ENCODE measurements around the gene EPB42.

EPB42 gene
- 0 reads per million in 2 donors for total RNA-seq

DNA sequence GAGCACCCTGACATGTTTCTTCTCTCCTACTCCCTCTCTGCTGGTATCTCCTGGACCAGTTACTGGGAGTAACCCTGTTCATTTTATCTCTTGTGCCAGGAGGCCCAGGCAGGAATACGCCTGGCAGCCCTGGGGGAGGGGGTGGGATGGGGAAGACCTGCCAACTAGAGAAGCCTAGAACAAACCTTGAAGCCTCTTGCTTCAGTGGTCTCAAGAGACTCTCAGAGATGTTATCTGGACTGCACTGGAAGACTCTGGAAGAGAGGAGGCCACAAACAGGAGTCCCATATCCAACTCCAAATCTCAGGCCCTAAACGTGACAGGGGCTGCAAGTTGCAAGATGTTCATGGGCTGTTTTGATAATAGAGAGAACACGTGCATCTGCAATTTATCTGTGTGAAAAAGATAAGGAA lies at the start of gene EPB42:
Gene EPB42 (minus strand): TSS at position 28 of the 413 bp plus-strand sequence. CDS start 193 bp downstream, outside the sequence.
- no peak for DNase-seq

DNA sequence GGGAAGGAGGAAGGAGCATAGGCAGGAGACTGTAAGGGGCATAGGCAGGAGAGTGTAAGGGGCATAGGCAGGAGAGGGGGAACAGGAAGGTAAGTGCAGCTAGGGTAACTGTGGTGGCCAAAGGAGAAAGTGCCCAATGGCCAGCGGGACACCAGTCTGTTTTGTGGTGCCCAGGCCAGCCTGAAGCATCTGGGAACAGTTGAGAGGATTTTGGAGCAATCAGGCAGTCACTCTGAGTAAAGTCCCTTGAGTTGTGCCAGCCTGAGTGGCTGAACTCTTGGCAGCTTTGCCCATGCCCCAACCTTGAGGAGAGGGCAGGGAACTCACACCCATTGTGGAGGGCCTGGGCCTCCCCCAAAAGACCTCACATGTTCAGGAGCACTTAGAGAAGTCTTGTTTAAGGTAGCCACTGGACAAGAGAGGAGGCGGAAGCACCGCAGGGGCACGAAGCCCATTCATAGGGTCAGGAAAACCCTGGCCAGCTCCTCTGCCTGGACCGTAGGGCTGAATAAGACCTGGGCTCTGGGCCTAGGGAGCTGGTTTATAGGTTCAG lies 49.4 kb upstream of the EPB42 start:
- DNase-seq = no peak

DNA sequence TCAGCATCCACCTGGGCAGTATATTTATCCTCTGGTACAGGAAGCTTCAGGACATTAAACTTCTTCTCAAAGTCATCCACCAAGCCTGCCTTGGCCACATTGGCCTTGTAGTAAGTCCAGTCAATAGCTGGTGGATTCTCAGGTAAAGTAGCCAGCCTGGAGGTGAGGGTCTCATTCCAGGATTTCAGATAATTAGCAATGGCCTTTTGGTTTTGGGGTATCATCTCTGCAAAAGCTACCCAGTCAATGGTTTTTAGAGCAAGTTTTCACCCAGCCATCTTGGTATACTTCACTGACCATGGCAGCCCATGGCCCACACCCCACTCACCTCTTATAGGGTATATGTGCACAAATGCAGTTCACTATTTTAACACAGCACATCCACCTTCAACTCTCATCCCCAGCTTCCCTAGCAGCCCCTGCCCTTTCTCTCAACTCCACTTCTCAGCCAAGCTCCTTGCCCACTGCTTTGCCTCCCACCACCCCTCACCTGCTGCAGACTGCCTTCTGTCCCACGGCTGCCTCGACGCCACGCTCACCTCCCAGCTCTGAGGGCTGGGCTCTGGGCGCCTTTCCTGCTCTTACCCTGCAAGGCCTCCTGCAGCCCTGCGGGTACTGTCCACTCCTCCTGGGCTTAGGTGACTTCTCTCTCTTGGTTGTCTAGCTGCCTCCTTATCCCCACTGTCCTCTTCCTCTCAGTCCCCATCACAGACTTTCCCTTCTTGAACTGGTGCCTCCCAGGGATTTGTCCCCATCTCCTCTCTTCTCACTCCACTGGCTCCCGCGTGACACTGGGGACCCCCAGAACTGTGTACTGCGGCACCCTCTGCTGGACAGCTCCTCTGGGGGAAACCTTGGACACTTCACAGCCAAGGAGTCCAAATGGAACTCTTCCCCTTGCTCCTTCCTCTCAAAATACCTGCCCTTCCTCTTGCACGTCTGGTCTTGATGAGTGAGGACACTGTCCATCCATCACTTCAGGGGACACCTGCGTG lies 47.6 kb upstream of the EPB42 start:
- no peak for DNase-seq

DNA sequence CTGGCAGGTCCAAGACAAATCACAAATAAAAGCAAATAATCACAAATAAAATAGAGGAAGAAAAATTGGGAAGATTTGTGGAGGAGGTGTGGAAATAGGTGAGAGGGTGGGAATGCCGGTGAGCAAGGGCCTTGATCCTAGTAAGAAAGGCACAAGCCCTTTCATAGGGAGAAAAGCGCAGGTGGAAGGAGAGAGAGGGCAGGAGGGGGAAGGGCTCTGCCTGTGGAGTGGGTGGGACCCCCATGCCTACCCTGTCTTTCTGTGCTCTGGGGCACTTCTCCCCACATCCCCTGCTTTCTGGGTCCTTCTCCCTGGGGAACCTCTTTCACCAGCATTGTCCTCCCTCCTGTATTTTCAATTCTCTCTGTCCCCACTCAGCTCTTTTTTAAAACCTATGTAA lies 46.6 kb upstream of the EPB42 start:
- no peak for DNase-seq

DNA sequence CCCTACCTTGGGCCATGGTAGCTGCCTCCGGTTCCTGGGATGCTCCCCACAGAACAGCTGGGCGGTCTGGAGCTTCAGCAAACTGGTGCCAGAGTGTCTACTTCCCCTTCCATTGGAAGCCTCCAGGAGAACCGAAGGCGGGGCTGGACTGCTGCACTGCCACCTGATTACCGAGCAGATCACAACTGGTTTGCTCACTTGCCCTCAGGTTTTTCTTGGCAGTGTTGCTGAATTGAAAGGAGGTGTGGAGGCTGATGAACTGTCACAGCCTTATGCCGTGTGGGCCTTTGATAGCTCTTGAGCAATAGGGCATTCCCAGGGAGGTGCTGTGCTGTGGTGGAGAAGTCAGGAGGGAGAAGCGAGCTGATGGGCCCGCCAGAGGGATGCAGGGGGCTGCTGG lies 46.0 kb upstream of the EPB42 start, which contains the start of gene TGM5:
Gene TGM5 (minus strand): TSS at position 95 of the 400 bp plus-strand sequence. CDS start 79 bp downstream, at position 16.
- no peak for DNase-seq

DNA sequence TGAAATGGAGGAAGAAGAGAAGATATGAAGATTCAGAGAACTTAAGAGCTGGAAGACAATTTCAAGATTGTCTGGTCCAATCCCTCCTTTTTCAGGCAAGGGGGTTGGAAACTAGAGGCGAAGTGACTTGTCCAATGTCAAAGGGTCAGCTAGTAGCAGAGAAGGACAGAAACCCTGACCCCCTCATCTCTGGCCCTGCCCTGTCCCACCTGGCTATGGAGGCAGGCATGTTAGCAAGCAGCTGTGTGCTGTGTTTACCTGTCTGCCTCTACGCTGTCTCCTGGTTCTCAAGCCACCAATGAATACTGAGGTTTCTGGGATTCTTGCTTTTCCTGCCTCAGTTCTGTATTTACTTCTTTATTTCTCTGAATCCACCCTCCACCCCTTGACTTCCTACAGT lies 45.6 kb upstream of the EPB42 start:
- no peak for DNase-seq

DNA sequence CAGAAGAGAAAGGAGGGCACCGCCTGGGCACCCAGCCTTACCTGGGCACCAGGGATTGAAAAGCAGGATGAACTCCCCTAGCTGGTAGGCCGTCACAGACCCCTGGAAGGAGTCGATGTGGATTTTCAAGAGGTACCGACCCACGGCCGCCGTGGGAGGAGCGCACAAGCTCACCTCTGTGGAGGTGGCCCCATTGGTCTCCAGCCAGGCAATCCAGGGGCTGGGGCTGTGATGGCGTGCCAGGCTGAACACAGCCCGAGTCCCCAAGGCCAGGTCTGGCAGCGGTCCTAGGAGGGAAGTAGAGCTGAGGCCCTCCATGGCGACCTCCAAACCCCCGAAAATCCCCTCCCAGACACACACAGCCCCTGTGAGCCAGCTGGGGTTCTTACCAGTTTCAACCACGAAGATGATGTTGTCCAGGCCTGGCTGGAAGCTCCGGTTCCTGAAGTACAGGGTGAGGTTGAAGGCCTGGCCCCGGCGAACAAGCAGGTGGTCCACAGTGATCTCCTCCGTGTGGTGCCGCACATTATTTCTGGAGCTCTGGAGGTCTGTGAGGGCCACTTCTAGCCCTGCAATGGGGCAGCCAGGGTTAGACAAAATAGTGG lies 39.3 kb upstream of the EPB42 start:
- DNase-seq = no peak

DNA sequence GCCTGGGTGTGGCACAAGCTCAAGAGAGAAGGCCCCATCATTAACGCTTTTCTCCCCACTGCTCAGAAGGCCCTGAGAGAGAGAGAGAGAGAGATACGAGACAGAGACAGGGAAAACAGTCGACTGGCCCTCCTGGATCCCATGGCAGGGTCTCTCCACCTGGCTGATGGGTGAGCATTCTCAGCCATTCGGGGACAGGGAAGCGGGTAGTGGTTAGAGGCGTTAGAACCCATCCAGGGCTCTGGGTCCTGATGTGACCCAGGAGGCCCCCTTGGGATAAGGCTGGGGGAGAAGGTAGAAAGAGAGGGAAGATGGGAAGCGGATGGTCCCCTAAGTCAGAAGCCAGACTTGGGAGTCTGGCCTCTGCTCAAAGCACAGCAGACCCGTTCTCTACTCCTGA lies 38.0 kb upstream of the EPB42 start:
- no peak for DNase-seq

DNA sequence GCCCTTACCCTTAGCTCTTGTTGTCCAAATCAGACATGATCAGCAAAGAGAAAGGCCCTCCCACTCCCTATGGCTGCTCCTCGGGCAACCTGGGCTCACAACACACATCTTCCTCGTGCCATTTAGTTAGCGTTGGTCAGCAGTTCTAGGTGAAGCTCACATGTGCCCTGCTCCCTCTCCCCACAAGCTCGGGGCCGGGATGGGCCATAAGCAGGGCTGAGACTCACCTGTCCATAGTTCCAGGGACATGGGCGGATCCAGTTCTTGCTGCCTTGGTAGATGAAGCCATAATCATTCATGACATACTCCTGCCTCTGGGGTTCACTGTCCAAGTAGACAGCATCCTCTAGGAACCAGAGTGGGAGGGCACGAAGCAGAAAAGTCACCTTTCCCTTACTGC lies 35.5 kb upstream of the EPB42 start:
- DNase-seq = no peak

DNA sequence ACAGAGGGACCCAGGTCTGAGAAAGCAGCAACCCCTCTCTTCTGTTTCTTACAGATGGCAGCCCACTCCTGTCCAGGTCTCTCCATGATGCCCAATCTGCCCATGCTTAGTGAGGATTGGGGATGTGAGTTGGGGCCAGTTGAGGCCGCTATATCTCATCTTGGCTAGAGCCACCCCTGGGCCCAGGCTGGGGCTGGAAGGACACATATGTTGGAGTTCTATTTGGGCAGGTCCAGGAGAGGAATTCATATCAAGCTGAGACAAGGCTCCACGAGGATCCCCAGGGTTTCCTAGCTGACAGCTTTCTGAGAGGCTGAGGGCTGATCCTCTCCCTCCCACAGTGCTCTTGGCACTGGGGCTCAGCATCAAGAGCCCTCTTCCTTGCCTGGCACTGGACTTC lies 34.6 kb upstream of the EPB42 start:
- no peak for DNase-seq

DNA sequence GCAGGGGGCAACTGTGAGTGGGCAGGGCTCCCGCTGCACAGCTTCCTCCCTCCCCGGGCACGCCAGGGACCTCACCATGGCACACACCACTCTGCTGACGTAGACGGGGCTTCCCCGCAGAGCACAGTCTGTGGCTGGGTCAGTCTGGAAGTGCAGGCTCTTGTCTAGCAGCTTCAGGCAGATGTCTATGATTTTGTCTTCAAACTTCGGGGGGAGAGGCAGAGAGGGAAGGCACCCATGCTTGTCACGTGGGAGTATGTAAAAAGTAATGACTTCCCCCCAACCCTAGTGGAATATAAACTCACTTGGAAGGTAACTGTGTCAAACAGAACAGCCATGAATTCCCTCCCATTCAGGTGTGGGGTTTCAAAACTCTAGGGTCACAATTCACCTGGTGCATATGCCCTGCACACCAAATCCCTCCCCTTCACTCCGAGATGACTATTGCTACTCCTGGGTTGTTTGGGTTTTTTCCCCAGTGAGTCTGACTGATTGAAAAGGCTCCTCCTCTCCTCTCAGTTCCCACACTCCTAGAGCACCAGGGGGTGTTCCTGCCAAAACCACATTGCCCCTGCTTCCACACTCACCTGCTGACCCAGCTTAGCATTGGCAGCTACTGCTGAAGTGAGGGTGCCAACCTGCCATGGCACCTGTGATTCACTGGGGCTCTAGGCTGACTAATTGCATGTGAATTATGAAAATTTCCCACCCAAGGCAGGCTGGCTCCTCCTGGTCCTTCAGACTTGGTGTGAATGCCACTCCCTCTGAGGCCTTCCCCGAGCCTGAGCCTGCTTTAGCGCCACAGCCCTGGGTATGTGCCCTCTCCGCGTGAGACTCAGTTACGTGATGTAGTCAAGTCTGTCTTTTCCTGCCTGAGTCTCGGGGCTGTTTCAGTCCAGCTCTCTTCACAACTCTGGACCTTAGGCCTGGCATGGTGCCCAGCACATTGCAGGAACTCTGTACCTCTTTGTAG lies 32.9 kb upstream of the EPB42 start:
- DNase-seq = peak in 2 of 5 experiments; percentile 42 to 57

DNA sequence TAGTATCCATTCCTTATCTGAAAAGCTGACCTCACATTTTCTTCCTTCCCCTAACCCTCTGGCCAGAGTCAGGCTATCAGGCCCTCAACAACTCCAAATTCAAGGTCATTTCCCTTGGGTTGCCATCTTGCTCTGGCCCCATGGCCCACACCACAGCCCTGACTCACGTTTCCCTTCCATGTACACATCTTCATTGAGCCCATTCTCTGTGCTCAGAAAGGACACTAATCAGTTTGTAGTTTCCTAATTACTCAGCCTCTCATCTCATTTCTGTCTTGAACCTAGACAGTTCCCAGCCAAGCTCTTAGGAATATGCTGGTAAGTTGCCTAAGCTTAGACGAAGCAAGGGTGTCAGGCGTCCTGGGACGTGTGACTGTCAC lies 31.0 kb upstream of the EPB42 start:
- DNase-seq = no peak

DNA sequence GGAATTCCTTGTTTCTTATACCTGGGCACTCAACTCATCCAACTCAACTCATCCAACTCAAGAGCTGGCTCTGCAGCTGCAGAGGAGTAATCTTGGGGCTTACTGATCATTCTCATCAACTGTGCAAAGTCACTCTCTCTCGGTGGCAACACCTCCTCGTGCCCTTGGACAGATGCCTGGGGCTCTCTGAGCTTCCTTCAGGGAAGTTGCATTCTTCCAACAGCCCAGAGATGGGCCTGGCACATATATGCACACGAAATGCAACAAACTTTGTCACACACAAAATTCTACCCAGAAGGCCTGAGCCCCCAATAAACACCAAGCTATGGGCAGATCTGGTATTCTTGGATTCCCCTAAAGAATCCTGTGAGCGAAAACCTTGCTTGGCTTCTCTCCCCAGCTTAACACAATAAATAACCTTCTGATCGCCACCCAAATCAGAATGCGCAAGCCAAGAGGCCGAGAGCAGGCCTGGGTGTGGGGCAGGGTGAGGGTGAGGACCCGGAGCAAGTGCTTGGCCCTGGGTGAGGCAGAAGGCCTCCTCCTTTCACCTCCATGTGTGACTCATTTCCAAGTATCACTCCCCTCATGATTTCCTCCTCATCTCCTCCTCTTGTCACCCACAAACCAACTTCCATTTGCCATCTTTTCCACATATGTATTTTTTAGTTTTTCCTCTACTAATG lies 30.5 kb upstream of the EPB42 start:
- no peak for DNase-seq

DNA sequence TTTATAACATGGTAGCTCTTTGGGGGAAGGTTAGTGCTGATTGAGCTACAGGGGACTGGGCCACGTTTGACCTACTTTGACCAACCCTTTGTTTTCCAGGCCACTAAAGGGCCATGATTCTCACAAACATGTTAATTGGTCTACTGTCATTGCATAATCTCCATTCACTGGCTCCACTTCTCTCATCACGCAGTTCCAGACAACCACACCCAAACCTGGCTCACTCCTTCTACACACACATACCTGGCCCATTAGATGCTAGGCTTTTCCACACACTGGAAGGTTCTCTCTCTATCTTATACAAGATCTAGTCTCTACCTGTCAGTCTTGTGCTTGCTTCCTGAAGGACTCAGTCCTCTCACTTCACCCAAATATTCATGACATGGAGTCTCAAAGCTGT lies 30.0 kb upstream of the EPB42 start:
- DNase-seq = no peak

DNA sequence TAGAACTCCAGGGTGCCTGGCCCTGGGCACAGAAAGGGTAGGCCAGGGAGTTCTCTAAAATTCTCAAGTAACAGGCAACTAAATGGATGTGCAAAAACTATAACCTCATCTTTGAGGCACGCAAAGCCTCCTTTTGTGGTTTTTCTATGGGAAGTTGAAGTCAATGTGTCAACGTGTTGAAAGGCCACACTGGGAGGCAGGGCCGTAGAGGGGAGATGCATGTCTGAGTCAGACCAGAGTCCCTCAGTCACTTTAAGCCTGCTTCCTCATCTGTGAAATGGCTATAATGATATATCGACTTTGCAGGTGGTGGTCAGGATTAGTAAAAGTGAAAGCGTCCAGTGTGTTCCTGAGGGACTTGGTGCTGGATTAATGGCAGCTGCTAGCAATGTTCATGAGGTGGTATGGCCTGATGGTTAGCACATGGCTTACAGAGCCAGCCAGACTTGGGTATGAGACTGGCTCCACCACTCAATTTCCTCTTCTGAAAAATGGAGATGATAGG lies 28.9 kb upstream of the EPB42 start:
- peak in 1 of 5 experiments; percentile 10 for DNase-seq

DNA sequence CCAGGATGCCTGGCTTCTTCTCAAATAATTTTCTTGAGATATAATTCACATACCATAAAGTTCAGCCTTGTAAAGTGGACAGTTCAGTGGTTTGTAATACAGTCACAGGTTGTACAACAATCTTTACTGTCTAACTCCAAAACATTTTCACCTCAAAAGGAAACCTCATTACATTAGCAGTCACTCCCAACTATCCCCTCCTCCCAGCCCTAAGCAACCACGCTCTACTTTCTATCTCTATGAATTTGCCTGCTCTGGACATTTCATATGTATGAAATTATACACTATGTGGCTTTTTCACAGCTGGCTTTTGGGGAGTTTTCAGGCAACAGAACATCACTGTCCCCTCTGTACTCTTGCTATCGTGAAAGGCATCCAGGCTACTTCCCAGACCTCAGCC lies 28.4 kb upstream of the EPB42 start:
- no peak for DNase-seq

DNA sequence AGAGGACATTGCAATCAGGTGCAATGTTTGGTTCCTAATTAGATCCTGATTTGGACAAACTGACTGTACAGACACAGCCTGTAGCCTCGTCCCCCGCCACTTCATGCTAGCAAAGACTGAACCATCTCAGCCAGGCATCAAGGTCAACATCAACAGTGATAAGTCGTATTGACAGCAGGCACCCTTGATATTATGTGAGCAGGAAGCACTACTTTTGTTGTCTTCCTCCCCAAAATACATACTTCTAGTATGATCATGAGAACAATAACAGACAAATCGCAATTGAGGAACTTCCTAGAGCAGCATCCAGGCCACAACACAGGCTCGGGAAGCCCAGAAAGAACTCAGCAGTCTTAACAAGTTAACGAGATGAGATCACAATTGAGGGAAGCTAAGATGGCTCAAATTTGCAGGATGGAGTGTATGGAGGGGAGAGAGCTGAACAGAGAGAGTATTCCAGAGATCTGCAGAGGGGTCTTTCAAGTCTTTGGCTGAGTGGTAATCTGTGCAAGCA lies 25.5 kb upstream of the EPB42 start:
- DNase-seq = no peak

DNA sequence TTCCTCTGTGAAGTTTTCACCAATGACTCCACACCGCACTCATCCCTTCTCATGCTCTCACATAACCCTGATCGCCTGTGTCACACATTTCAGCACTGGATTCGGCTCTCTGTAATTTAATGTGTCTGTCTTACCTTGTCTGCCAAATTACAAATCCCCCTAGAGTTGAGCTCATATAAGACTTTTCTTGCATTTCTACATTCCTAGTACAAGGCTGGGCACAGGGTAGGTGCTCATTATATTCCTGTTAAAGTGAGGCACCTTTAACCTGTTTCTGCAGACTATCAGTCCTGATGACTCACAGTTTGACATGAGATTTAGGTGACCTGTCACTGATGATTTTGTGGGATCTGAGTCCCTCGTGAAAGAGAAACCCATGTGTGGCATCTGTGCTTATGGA lies 23.3 kb upstream of the EPB42 start:
- DNase-seq = no peak

DNA sequence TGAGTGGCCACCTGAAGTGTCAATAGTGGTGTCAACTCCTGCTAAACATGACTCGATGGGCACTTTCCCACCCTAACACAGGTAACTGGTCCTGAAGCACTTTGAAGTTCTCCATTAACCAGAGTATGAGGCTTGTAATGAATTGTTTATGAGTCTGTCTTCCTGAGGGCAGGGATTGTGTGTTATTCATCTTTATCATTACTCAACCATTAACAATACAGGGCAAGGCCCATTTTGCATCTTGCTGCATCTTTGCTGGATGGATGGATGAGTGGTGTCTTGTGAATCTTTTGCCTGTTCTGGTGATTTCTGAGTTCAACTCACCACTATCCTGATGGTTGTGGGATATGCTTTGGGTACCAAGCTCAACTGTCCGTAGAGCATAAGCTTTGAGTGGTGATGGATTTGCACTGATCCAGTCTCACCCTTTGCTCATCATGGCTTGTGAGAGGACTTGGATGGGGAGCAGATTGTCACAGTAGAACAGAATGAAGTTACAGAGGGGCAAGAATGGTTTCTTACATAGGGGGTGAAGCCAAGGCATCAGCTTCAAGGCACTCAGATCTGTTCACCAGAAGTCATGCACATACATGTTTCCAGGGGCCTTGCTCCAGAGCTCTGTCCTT lies 22.3 kb upstream of the EPB42 start:
- no peak for DNase-seq

DNA sequence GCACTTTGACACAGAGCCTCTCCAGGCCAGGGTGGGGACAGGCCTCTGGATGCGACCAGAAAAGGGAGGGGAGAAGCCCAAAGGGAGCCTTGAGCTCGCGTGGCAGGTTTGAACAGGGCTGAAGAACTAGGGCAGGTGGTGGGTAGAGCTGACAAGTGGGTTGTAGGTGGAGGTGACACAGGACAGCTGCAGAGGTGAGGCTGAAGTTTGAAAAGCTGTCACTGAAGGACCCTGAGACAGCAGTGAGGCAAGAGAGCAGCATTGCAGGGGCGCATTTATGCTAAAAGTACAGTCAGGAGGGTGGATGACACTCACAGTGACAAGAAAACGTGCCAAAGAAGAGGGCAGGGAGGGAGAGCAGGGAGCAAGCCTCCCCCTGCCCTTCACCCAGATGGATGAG lies 21.8 kb upstream of the EPB42 start:
- DNase-seq = no peak

DNA sequence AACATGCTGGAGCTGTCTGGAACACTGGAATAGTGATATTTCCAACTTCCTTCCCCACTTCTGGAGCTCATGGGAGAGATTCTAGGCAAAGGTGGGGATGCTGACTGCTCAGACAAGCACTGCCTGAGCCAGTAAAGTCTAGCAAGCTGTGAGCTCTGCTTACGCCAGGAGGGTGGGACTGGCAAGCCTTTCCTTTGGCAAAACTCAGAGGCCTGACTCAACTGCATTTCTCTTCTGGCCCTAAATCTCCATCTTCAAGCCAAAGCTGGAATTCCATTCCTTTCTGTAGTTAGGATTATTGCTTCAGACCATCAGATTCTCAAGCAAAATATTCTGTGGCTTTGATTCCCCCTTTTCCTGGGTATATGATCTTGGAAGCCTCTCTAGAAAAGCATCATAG lies 20.3 kb upstream of the EPB42 start:
- DNase-seq = no peak
